Common myeloid progenitor, CD34-positive (primary cell): Measurements from ENCODE around the gene TOX3.

Experiments used
- CTCF ChIA-PET: fragments of 350-600 bp; sonication (Branson Sonifier 250); formaldehyde crosslinking; loops from one replicate; lab custom pipeline; 2021; ENCODE audit warnings: antibody characterized with exemption; lab: Charles Lee
- POLR2A ChIA-PET: fragments of 350-600 bp; sonication (Branson Sonifier 250); formaldehyde crosslinking; loops from one replicate; lab custom pipeline; 2021; ENCODE audit warnings: antibody characterized with exemption; lab: Charles Lee
- DNase-seq, 3 donors: peaks; one replicate each; pipeline versions ENCODE4 v3.0.0 to v3.0.0-alpha.2; 2013
- H3K27ac ChIP-seq, 2 experiments: 1 replicate in 1 of 2; 2 replicates in 1 of 2; pipeline ENCODE4 v1.7.0; 2013; ENCODE audit warnings: inconsistent platforms in 2 of 2, low read length in 2 of 2, mild to moderate bottlenecking in 2 of 2, low read depth in 1 of 2, moderate library complexity in 1 of 2; ENCODE audit not compliant: severe bottlenecking in 2 of 2, insufficient read depth in 1 of 2, poor library complexity in 1 of 2
- H3K27me3 ChIP-seq, 5 experiments: replicated peaks in 2 of 5; 1 replicate in 3 of 5; 2 replicates in 2 of 5; pipeline versions ENCODE4 v1.6.1 to v1.7.0; 2013; ENCODE audit warnings: low read length in 4 of 5, mild to moderate bottlenecking in 2 of 5, moderate library complexity in 2 of 5, inconsistent platforms in 1 of 5; ENCODE audit not compliant: insufficient read depth in 5 of 5, control insufficient read depth in 4 of 5
- H3K36me3 ChIP-seq, 4 experiments: 1 replicate in 2 of 4; 2 replicates in 2 of 4; pipeline versions ENCODE4 v1.6.1 to v1.7.0; 2013; ENCODE audit warnings: low read length in 3 of 4, control low read depth in 1 of 4, mild to moderate bottlenecking in 1 of 4; ENCODE audit not compliant: control insufficient read depth in 4 of 4, insufficient read depth in 4 of 4
- H3K4me1 ChIP-seq, 4 experiments: 1 replicate in 3 of 4; 2 replicates in 1 of 4; pipeline versions ENCODE4 v1.6.1 to v1.7.1; 2013; ENCODE audit warnings: low read length in 3 of 4, mild to moderate bottlenecking in 3 of 4, control low read depth in 1 of 4, inconsistent platforms in 1 of 4, moderate library complexity in 1 of 4; ENCODE audit not compliant: control insufficient read depth in 4 of 4, insufficient read depth in 4 of 4; ENCODE audit errors: control extremely low read depth in 1 of 4
- H3K4me3 ChIP-seq, 7 experiments: 1 replicate in 4 of 7; 2 replicates in 3 of 7; pipeline versions ENCODE4 v1.5.1 to v1.7.0; 2013; ENCODE audit warnings: mild to moderate bottlenecking in 7 of 7, low read length in 6 of 7, moderate library complexity in 6 of 7, inconsistent platforms in 2 of 7, low read depth in 2 of 7, control low read depth in 1 of 7; ENCODE audit not compliant: insufficient read depth in 4 of 7, control insufficient read depth in 1 of 7; ENCODE audit errors: extremely low read depth in 1 of 7
- H3K9me3 ChIP-seq, 5 experiments: 1 replicate in 4 of 5; 2 replicates in 1 of 5; pipeline versions ENCODE4 v1.6.1 to v1.7.1; 2013; ENCODE audit warnings: low read length in 4 of 5, mild to moderate bottlenecking in 2 of 5, inconsistent platforms in 1 of 5, low read depth in 1 of 5, moderate library complexity in 1 of 5; ENCODE audit not compliant: control insufficient read depth in 4 of 5, insufficient read depth in 2 of 5; ENCODE audit errors: control extremely low read depth in 1 of 5
- WGBS: methylation state at CpG from one replicate; pipeline ENCODE4 v1.1.5; 2013; ENCODE audit not compliant: insufficient coverage; 5-methylcytosine and 5-hydroxymethylcytosine counted together

TOX3 gene

DNA sequence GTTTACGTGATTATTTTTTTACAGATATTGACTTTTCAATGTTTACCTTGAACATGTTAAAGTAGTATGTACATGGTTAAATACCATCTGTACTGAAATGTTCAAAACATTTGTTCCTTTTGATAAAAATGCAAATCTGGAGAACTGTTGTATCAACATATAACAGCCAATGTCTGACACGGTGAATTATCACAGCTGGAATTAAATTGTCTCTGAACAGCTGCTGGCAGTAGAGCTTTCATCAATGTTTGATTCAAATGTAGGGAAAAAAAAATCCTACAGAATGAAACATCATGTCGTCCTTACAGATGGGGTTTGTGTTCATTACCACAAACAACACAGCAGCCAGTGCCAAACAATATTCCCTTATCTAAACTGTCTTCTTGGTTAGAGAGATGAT, 79.9 kb downstream of the TOX3 start:
- DNase-seq = no peak
- Histone ChIP-seq H3K9me3 (no peaks in the 10 kb centered on the region), H3K27ac (no peak overlapping the region), H3K36me3 (no peaks in the 10 kb centered on the region), H3K4me1 (no peaks in the 10 kb centered on the region), H3K27me3 (no peaks in the 10 kb centered on the region), H3K4me3 (no peak overlapping the region)
- WGBS = no CpG with 5 or more reads among the region's 3 CpGs
- ChIA-PET POLR2A (no interaction called here), CTCF (no interaction called here)

DNA sequence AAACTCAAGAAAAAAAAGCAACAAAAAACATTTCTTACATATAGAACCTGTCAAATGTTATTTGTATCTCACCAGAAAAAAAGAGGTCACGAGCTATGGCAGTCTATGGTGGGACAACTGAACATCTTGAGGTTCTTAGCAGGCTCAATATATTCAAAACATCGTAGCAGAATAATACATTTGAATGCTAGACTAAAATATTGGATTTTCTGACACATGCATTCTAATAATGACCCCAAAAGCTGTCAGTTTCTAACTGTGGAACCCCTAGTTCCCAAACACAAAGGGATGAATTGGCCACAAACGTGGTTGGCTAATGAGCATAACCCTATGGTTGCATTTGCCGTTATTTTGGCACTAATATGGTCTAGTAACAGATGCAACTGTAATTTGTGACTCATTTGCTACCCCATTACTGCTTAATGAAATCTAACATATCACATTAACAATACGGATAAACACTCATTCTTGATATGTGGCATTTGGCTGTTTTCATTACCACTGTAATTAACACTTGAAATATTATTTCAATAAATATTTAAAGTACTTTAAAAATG, 81.2 kb downstream of the TOX3 start:
- Histone ChIP-seq H3K27ac (no peak overlapping the region), H3K36me3 (no peaks in the 10 kb centered on the region), H3K9me3 (no peaks in the 10 kb centered on the region), H3K4me1 (no peaks in the 10 kb centered on the region), H3K4me3 (no peak overlapping the region), H3K27me3 (no peaks in the 10 kb centered on the region)
- ChIA-PET POLR2A (no interaction called here), CTCF (no interaction called here)
- 100% methylated on average over 2 of the region's 5 CpGs for WGBS
- DNase-seq = no peak

DNA sequence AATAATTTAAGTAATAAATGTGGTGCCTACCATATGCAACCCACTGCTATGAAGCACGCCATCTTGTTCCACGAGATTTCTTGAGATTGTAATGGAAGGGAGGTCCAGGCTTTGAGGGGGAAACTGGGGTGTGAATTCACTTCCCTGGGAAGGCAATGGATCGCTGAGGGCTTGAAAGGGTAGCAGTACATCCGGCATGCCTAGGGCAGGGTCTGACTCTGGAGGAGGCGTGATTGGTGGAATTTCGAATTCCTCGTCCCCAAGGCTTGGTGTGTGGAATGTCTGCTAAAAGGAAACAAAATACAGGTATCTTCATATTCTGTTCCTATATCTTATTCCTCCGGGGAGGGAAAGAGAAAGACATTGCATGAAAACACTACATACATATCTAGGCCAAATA, 83.0 kb downstream of the TOX3 start:
- DNase-seq = no peak
- H3K27ac ChIP-seq = no peak overlapping the region
- H3K4me1 ChIP-seq = no peaks in the 10 kb centered on the region
- H3K9me3 ChIP-seq = no peaks in the 10 kb centered on the region
- no peaks in the 10 kb centered on the region for H3K27me3 ChIP-seq
- no peaks in the 10 kb centered on the region for H3K36me3 ChIP-seq
- POLR2A ChIA-PET = no interaction called here
- CTCF ChIA-PET = no interaction called here
- 60% methylated on average over 1 of the region's 8 CpGs for WGBS
- H3K4me3 ChIP-seq = no peak overlapping the region

DNA sequence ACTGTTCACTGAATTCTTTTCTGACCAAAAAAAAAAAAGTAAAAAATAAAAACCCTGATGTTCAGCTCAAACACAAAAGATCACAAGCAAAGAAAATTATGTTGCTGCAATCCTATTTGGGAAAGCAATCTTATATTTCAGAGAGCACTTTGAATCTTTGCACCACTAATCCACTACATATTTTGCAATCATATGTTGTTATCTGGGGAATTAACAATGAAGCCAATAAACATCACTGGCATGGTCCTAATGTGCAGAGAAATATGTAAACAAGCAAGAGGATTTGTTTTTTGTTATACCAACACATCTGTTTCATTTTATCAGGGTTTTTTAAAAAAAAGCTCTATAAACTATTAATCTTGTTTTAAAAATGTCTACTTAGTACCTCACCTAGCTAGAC, 84.1 kb downstream of the TOX3 start:
- CTCF ChIA-PET = no interaction called here

DNA sequence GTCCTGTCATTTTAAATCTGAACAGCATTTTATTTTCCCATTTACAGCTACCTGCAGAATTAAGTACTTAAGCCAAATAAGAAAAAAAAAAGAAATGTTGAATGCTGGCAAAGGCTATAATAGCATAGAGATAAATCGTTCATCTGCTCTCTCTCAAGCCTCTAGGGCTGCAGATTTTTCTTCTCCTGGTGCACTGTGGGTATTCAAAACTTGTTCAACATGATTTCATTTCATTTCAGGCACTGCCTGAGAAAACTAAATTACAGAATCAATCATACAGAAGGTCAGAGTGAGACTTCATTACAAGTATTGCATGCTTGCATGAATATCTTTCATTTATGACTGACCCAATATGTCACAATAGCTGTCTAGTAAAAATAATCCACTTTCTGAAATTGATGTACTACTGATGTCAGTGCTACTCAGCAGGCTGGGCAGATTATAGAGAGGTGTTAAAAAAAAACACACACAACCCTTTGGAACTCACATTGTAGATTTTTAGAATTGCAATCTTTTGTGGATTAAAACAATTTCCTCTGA, 86.2 kb downstream of the TOX3 start:
- 60% methylated on average over 1 of the region's 1 CpG for WGBS
- DNase-seq = no peak
- Histone ChIP-seq H3K36me3 (no peaks in the 10 kb centered on the region), H3K27ac (no peak overlapping the region), H3K9me3 (no peaks in the 10 kb centered on the region), H3K4me3 (no peak overlapping the region), H3K27me3 (no peaks in the 10 kb centered on the region), H3K4me1 (no peaks in the 10 kb centered on the region)
- ChIA-PET POLR2A (no interaction called here), CTCF (no interaction called here)

More for the DNA sequence above, 84.1 kb downstream of the TOX3 start:
- no peak overlapping the region for H3K4me3 ChIP-seq
- no peaks in the 10 kb centered on the region for H3K9me3 ChIP-seq
- DNase-seq = no peak
- H3K27ac ChIP-seq = no peak overlapping the region
- POLR2A ChIA-PET = no interaction called here
- H3K36me3 ChIP-seq = no peaks in the 10 kb centered on the region
- no peaks in the 10 kb centered on the region for H3K27me3 ChIP-seq
- no peaks in the 10 kb centered on the region for H3K4me1 ChIP-seq

DNA sequence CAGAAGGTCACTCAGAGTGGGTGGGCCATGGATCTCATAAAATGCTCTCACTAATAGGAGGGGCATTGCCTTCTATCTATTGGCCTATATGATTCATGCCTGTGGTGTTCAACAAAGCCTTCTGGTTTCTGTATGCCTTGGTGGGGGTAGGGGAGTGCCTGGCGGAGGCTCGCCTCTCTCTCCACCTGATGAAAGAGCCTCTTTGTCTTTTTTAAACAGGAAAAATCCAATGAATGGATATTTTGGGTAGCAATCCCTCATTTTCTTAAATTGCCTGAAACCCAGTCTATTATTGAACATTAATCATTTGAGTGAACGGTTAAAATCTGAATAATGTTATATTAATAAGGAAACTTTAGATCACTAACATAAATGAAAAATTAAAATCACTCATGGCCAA, 90.6 kb downstream of the TOX3 start:
- ChIA-PET CTCF (no interaction called here), POLR2A (no interaction called here)
- no peaks in the 10 kb centered on the region for H3K4me1 ChIP-seq
- WGBS = no CpG with 5 or more reads among the region's 3 CpGs
- H3K36me3 ChIP-seq = no peaks in the 10 kb centered on the region
- no peaks in the 10 kb centered on the region for H3K27me3 ChIP-seq
- H3K27ac ChIP-seq = no peak overlapping the region
- H3K9me3 ChIP-seq = no peaks in the 10 kb centered on the region
- DNase-seq = no peak
- no peak overlapping the region for H3K4me3 ChIP-seq

DNA sequence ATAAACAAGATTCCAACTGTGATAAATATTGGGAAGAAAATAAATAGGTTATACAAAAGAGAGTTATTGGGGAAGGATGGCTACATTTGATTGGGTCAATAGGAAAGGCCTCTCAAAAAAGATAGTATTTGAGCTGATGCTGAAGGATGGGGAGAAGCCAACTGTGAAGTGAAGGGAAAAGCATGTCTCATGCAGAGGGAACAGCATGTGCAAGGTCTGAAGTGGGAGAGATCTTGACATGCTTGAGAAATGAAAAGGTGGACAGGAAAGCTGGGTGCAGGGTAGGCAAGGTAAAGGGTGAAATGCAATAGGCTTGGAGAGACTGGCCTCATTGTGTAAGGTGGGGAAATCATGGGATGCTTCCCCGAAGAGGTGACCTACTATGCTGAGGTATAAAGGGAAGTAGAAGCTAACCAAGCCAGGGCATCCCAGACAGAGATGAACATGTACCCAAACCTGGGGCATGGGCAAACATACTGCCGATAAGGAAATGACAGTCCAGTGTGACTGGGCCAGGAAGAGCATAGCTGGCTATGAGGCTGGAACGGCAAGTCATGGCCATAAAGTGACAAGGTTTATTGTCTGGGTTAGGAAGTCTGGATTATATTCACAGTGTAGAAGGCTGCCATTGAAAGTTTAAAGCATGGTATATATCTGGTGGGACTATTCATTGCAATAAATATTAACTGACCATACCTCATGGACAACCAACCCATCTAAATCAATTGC, 91.2 kb downstream of the TOX3 start:
- H3K9me3 ChIP-seq = no peaks in the 10 kb centered on the region
- no peak for DNase-seq
- H3K27ac ChIP-seq = no peak overlapping the region
- POLR2A ChIA-PET = no interaction called here
- CTCF ChIA-PET = interaction anchor here (0.9 kb wide), 1 partner anchor 22 kb away, joined by 3 read pairs; no protein-coding TSS in a partner anchor
- H3K4me1 ChIP-seq = no peaks in the 10 kb centered on the region
- 97% methylated on average over 3 of the region's 3 CpGs for WGBS
- H3K27me3 ChIP-seq = no peaks in the 10 kb centered on the region
- H3K4me3 ChIP-seq = no peak overlapping the region
- H3K36me3 ChIP-seq = no peaks in the 10 kb centered on the region
